Endothelial cell of umbilical vein (primary cell): ENCODE measurements around the gene SCGB1A1. TPM values are rescaled to one million over a fixed set of nuclear protein-coding genes. Genes with fewer than 3 reads are reported as not detected.

ENCODE experiments used
- BruUV-seq: library from RNA; stranded (reverse); fragments of 400-500 nt; replicated peaks from 2 replicates; lab custom pipeline; 2021; lab: Mats Ljungman, UMichigan
- CTCF ChIA-PET: fragments of 300-600, 350-600 bp; sonication (Branson Sonifier 250); formaldehyde crosslinking; loops from one replicate; lab custom pipeline; 2021; ENCODE audit warnings: antibody characterized with exemption, inconsistent platforms; lab: Charles Lee
- POLR2A ChIA-PET: fragments of 300-600, 350-600 bp; sonication (Branson Sonifier 250); formaldehyde crosslinking; loops from one replicate; lab custom pipeline; 2021; ENCODE audit warnings: antibody characterized with exemption, inconsistent platforms; lab: Charles Lee
- DNase-seq: peaks from one replicate; pipeline ENCODE4 v3.0.0-alpha.2; 2011; ENCODE audit warnings: low read depth, low spot score
- FAIRE-seq: peaks from 2 replicates; lab custom pipeline; 2011; peaks lifted over from hg19 to GRCh38; lab: Jason Lieb, UNC
- H2AFZ ChIP-seq: 2 replicates; pipeline ENCODE4 v1.6.0; 2012; ENCODE audit warnings: low read depth, low read length, control low read depth, inconsistent platforms
- H3K27ac ChIP-seq: 2 replicates; pipeline ENCODE4 v1.5.1; 2011; ENCODE audit warnings: low read depth, mild to moderate bottlenecking, control low read depth, low read length, moderate library complexity; ENCODE audit not compliant: insufficient read depth
- H3K27me3 ChIP-seq, 2 experiments: 2 replicates each; pipeline versions ENCODE4 v1.6.0 to v1.6.1; 2011; ENCODE audit warnings: low read length in 2 of 2, mixed read lengths in 1 of 2; ENCODE audit not compliant: control insufficient read depth in 2 of 2, insufficient read depth in 2 of 2
- H3K36me3 ChIP-seq, 2 experiments: 2 replicates in 1 of 2; 3 replicates in 1 of 2; pipeline ENCODE4 v1.5.1; 2011; ENCODE audit warnings: low read length in 2 of 2, mild to moderate bottlenecking in 1 of 2, moderate library complexity in 1 of 2; ENCODE audit not compliant: control insufficient read depth in 2 of 2, insufficient read depth in 2 of 2; ENCODE audit errors: extremely low read depth in 1 of 2
- H3K4me1 ChIP-seq: 3 replicates; pipeline ENCODE4 v1.5.1; 2011; ENCODE audit warnings: mild to moderate bottlenecking, low read length; ENCODE audit not compliant: control insufficient read depth, insufficient read depth; ENCODE audit errors: extremely low read depth
- H3K4me2 ChIP-seq: 2 replicates; pipeline ENCODE4 v1.6.1; 2011; ENCODE audit warnings: low read length, control low read depth, mixed read lengths; ENCODE audit not compliant: insufficient read depth
- H3K4me3 ChIP-seq, 3 experiments: fragments of 200-600 bp in 1 of 3; sonication (generic), shearing (Covaris generic) in 1 of 3; replicated peaks in 1 of 3; 2 replicates each; pipeline ENCODE4 v1.5.1; 2011 to 2016; ENCODE audit warnings: control low read depth in 3 of 3, low read length in 3 of 3, mild to moderate bottlenecking in 2 of 3, inconsistent platforms in 1 of 3, low read depth in 1 of 3, moderate library complexity in 1 of 3; ENCODE audit not compliant: insufficient read depth in 1 of 3
- H3K79me2 ChIP-seq: 2 replicates; pipeline ENCODE4 v1.6.0; 2012; ENCODE audit warnings: low read length, inconsistent platforms; ENCODE audit not compliant: control insufficient read depth, insufficient read depth
- H3K9ac ChIP-seq: replicated peaks from 2 replicates; pipeline ENCODE3; 2011; ENCODE audit warnings: low read length, control low read depth; ENCODE audit not compliant: insufficient read depth; ENCODE audit errors: extremely low read depth
- H3K9me1 ChIP-seq: replicated peaks from 3 replicates; pipeline ENCODE4 v1.6.0; 2011; ENCODE audit warnings: mild to moderate bottlenecking, low read length; ENCODE audit not compliant: control insufficient read depth, insufficient read depth; ENCODE audit errors: extremely low read depth
- H3K9me3 ChIP-seq: replicated peaks from 2 replicates; pipeline ENCODE4 v1.5.1; 2012; ENCODE audit warnings: low read length, inconsistent platforms; ENCODE audit not compliant: control insufficient read depth, insufficient read depth
- H4K20me1 ChIP-seq: replicated peaks from 2 replicates; pipeline ENCODE3; 2011; ENCODE audit warnings: mild to moderate bottlenecking, low read length; ENCODE audit not compliant: control insufficient read depth, insufficient read depth; ENCODE audit errors: extremely low read depth
- CTCF ChIP-seq, 2 donors: IDR thresholded peaks; 1 replicate in 1 of 2; 2 replicates in 1 of 2; pipeline ENCODE4 v1.5.1; 2011; ENCODE audit warnings: low read length in 2 of 2, mild to moderate bottlenecking in 2 of 2, moderate library complexity in 2 of 2, control low read depth in 1 of 2, inconsistent platforms in 1 of 2, low read depth in 1 of 2; ENCODE audit not compliant: insufficient read depth in 1 of 2; ENCODE audit errors: extremely low read depth in 1 of 2
- EZH2 ChIP-seq: IDR thresholded peaks from 2 replicates; pipeline ENCODE4 v1.6.1; 2012; ENCODE audit warnings: borderline replicate concordance, low read depth, mild to moderate bottlenecking, moderate library complexity, low read length, inconsistent platforms; ENCODE audit not compliant: severe bottlenecking
- FOS ChIP-seq: IDR thresholded peaks from 2 replicates; pipeline ENCODE4 v1.6.1; 2011; ENCODE audit warnings: mild to moderate bottlenecking, low read length, moderate library complexity, borderline replicate concordance; ENCODE audit not compliant: insufficient read depth
- GATA2 ChIP-seq: IDR thresholded peaks from 2 replicates; pipeline ENCODE4 v1.7.0; 2011; ENCODE audit warnings: low read depth, mild to moderate bottlenecking, moderate library complexity, mixed read lengths, low read length; ENCODE audit not compliant: insufficient read length, insufficient read depth
- JUN ChIP-seq: IDR thresholded peaks from 2 replicates; pipeline ENCODE4 v1.6.1; 2011; ENCODE audit warnings: borderline replicate concordance, low read depth; ENCODE audit not compliant: insufficient read length, insufficient read depth
- MAX ChIP-seq: IDR thresholded peaks from 2 replicates; pipeline ENCODE4 v1.6.1; 2011; ENCODE audit not compliant: insufficient read depth, insufficient read length
- MYC ChIP-seq: IDR thresholded peaks from one replicate; pipeline ENCODE4 v1.6.1; 2011; ENCODE audit warnings: mild to moderate bottlenecking, low read depth, low read length
- POLR2A ChIP-seq: IDR thresholded peaks from 2 replicates; pipeline ENCODE4 v1.6.1; 2012; ENCODE audit warnings: low read depth, mild to moderate bottlenecking, control low read depth, low read length
- POLR2AphosphoS5 ChIP-seq: IDR thresholded peaks from 2 replicates; pipeline ENCODE4 v1.6.1; 2012; ENCODE audit warnings: low read depth, mild to moderate bottlenecking, control low read depth, low read length, moderate library complexity; ENCODE audit not compliant: insufficient read depth
- dilution Hi-C: fragments of 300-500 bp; cut with MboI; formaldehyde crosslinking; loops from one replicate; pipeline ENCODE4 v1.15.0; 2019; ENCODE audit warnings: low sequenced_read_pairs; ENCODE audit not compliant: extremely low pct_ligation_motif_present
- intact Hi-C: fragments of 100-400 bp; cut with micrococcal nuclease; formaldehyde crosslinking; loops from one replicate; pipeline ENCODE4 v1.10.0; 2022
- polyA plus RNA-seq, 4 experiments: library from polyadenylated mRNA; depleted of rRNA in 3 of 4; stranded (reverse) in 3 of 4; unstranded in 1 of 4; fragments of >200 nt; gene quantifications; 2 replicates each; pipeline versions ENCODE4 v1.2.1 to v1.2.3, GENCODE V29; 2011 to 2012; ENCODE audit warnings: missing spikeins in 1 of 4
- total RNA-seq: library from RNA; stranded (reverse); gene quantifications from 2 replicates; pipeline ENCODE4 v1.2.3, GENCODE V29; 2021

Gene SCGB1A1
- total and polyA plus RNA-seq, 2 donors (not counting 3 experiments of a cell fraction or from before 2014, with no cell fraction given), result not detected

- H3K27ac ChIP-seq, result no peak overlapping the region
Observed at GRCh38 chr11:62398011-62398994, 20.5 kb upstream of the SCGB1A1 start.

More at GRCh38 chr11:62398011-62398994, 20.5 kb upstream of the SCGB1A1 start:
- ChIA-PET CTCF (interaction anchor here (1.2 to 4.2 kb wide), 3 partner anchors 12 to 26 kb away, joined by 3 to 18 read pairs (median 4); partner anchors contain the start of gene SCGB1A1), POLR2A (no interaction called here)
- Histone ChIP-seq H2AFZ (no peak overlapping the region), H3K4me1 (peaks cover 4% of the 10 kb centered on the region), H3K9me1 (no peaks in the 10 kb centered on the region), H3K4me2 (no peak overlapping the region), H3K79me2 (no peaks in the 10 kb centered on the region), H3K36me3 (no peaks in the 10 kb centered on the region), H3K9ac (no peak overlapping the region), H3K4me3 (no peak overlapping the region), H4K20me1 (no peaks in the 10 kb centered on the region), H3K27me3 (no peaks in the 10 kb centered on the region), H3K9me3 (no peaks in the 10 kb centered on the region)
- dilution Hi-C loops, result no loop called here
- DNase-seq, result no peak
- no TSS peak for BruUV-seq
- TF ChIP-seq MAX, result no peak
- TF ChIP-seq FOS, result no peak
- no peak for TF ChIP-seq POLR2AphosphoS5
- TF ChIP-seq POLR2A, result no peak
- TF ChIP-seq CTCF (IDR thresholded peaks at IDR 0.05; ENCODE audit: extremely low read depth in 1 of 2, insufficient read depth in 1 of 2, low read depth in 1 of 2, low read length in 2 of 2), result no peak
- no peak for TF ChIP-seq EZH2
- no peak for TF ChIP-seq GATA2
- TF ChIP-seq MYC, result no peak
- no peak for TF ChIP-seq JUN
- FAIRE-seq, result no peak
- intact Hi-C loops, result loop anchor here (5.0 kb wide), 3 partner anchors 214 to 484 kb away; partner anchors contain the start of genes EML3, ROM1, SLC3A2 and STX5
